ENCODE results near the gene FYN. TPM values are rescaled to one million over a fixed set of nuclear protein-coding genes. Genes with fewer than 3 reads are reported as not detected.

FYN gene
- total RNA-seq, 1 donor: 106 TPM

GRCh38 chr6:111623046-111623718 lies 250.1 kb downstream of the FYN start:
- Histone ChIP-seq H3K4me2 (ENCODE audit: insufficient read depth, low read length) (no peak overlapping the region), H3K4me1 (ENCODE audit: insufficient read depth, low read length) (peaks cover 28% of the 10 kb centered on the region), H3K27ac (ENCODE audit: low read depth, low read length) (no peak overlapping the region), H3K9me3 (ENCODE audit: low read depth, low read length) (no peaks in the 10 kb centered on the region), H3K27me3 (ENCODE audit: insufficient read depth, low read length) (no peaks in the 10 kb centered on the region), H3K4me3 (ENCODE audit: insufficient read depth, low read length) (no peak overlapping the region), H3K36me3 (ENCODE audit: insufficient read depth, low read length) (no peaks in the 10 kb centered on the region), H3K79me2 (ENCODE audit: insufficient read depth, low read length) (no peaks in the 10 kb centered on the region), H4K20me1 (ENCODE audit: insufficient read depth, low read length) (no peaks in the 10 kb centered on the region), H2AFZ (ENCODE audit: low read length) (no peak overlapping the region)
- no peak for DNase-seq (ENCODE audit: insufficient read length, low spot score, missing footprints)
- TF ChIP-seq, protein P1, sequence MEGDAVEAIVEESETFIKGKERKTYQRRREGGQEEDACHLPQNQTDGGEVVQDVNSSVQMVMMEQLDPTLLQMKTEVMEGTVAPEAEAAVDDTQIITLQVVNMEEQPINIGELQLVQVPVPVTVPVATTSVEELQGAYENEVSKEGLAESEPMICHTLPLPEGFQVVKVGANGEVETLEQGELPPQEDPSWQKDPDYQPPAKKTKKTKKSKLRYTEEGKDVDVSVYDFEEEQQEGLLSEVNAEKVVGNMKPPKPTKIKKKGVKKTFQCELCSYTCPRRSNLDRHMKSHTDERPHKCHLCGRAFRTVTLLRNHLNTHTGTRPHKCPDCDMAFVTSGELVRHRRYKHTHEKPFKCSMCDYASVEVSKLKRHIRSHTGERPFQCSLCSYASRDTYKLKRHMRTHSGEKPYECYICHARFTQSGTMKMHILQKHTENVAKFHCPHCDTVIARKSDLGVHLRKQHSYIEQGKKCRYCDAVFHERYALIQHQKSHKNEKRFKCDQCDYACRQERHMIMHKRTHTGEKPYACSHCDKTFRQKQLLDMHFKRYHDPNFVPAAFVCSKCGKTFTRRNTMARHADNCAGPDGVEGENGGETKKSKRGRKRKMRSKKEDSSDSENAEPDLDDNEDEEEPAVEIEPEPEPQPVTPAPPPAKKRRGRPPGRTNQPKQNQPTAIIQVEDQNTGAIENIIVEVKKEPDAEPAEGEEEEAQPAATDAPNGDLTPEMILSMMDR (IDR thresholded peaks at IDR 0.05; ENCODE audit: extremely low read depth, low read depth, low read length): no peak

DNA sequence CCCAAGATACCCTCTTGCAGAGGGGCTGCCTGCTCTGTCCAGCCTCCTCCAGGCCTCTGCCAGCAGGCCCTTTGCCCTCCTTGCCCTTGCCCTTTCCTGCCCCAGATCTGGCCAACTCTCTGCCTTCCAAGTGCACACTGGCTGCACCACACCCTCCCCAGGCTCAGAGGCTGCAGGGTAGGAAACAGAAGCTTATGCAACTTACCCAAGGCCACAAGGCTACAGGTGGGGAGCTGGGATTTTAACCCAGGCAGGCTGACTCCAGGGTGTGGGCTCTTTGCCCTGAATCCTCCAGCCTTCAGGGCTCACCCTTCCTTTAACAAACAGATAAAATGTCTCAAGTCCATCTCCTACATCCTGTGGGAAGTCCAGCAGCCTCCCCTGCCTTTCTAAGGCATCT lies 253.1 kb downstream of the FYN start:
- TF ChIP-seq, protein P1 (IDR thresholded peaks at IDR 0.05; ENCODE audit: extremely low read depth, low read depth, low read length): no peak
- Histone ChIP-seq H3K4me1 (ENCODE audit: insufficient read depth, low read length) (peaks cover 11% of the 10 kb centered on the region), H3K27me3 (ENCODE audit: insufficient read depth, low read length) (no peaks in the 10 kb centered on the region), H3K27ac (ENCODE audit: low read depth, low read length) (no peak overlapping the region), H3K79me2 (ENCODE audit: insufficient read depth, low read length) (no peaks in the 10 kb centered on the region), H4K20me1 (ENCODE audit: insufficient read depth, low read length) (no peaks in the 10 kb centered on the region), H3K4me2 (ENCODE audit: insufficient read depth, low read length) (no peak overlapping the region), H3K36me3 (ENCODE audit: insufficient read depth, low read length) (no peaks in the 10 kb centered on the region), H3K4me3 (ENCODE audit: insufficient read depth, low read length) (no peak overlapping the region), H3K9me3 (ENCODE audit: low read depth, low read length) (no peaks in the 10 kb centered on the region), H2AFZ (ENCODE audit: low read length) (no peak overlapping the region)
- DNase-seq (ENCODE audit: insufficient read length, low spot score, missing footprints): no peak

- Histone ChIP-seq H3K9me3 (ENCODE audit: low read depth, low read length) (no peaks in the 10 kb centered on the region), H4K20me1 (ENCODE audit: insufficient read depth, low read length) (no peaks in the 10 kb centered on the region), H3K27ac (ENCODE audit: low read depth, low read length) (no peak overlapping the region), H3K4me1 (ENCODE audit: insufficient read depth, low read length) (no peaks in the 10 kb centered on the region), H3K4me2 (ENCODE audit: insufficient read depth, low read length) (no peak overlapping the region), H2AFZ (ENCODE audit: low read length) (no peak overlapping the region), H3K79me2 (ENCODE audit: insufficient read depth, low read length) (no peaks in the 10 kb centered on the region), H3K36me3 (ENCODE audit: insufficient read depth, low read length) (no peaks in the 10 kb centered on the region), H3K27me3 (ENCODE audit: insufficient read depth, low read length) (no peaks in the 10 kb centered on the region), H3K4me3 (ENCODE audit: insufficient read depth, low read length) (no peak overlapping the region)
- TF ChIP-seq, protein P1 (IDR thresholded peaks at IDR 0.05; ENCODE audit: extremely low read depth, low read depth, low read length): no peak
- no peak for DNase-seq (ENCODE audit: insufficient read length, low spot score, missing footprints)
These were observed 254.8 kb downstream of the FYN start for GRCh38 chr6:111618407-111618806.

DNA sequence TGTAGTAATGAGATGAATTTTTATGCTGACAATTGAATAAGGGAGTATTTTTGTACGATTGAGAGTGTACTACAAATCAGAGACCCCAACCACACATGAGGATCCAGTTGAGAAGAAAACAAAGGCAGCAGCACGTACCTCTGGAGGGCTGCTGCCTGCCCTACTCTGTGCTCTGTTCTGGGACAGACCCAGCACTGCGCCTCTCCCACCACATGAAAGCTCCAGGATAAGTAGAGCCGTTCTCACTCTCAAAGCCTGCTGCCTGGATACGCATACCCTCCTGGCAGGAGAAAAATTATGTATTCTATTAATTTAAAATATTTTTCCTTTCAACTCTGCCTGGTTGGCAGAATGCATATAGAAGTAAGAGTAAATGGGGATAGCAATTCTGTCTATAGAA lies 256.1 kb downstream of the FYN start:
- H3K79me2 ChIP-seq (ENCODE audit: insufficient read depth, low read length): no peaks in the 10 kb centered on the region
- H3K4me3 ChIP-seq (ENCODE audit: insufficient read depth, low read length): no peak overlapping the region
- no peaks in the 10 kb centered on the region for H3K9me3 ChIP-seq (ENCODE audit: low read depth, low read length)
- H3K36me3 ChIP-seq (ENCODE audit: insufficient read depth, low read length): no peaks in the 10 kb centered on the region
- no peaks in the 10 kb centered on the region for H4K20me1 ChIP-seq (ENCODE audit: insufficient read depth, low read length)
- no peak for DNase-seq (ENCODE audit: insufficient read length, low spot score, missing footprints)
- no peak overlapping the region for H3K4me2 ChIP-seq (ENCODE audit: insufficient read depth, low read length)
- no peaks in the 10 kb centered on the region for H3K27me3 ChIP-seq (ENCODE audit: insufficient read depth, low read length)
- H2AFZ ChIP-seq (ENCODE audit: low read length): no peak overlapping the region
- H3K27ac ChIP-seq (ENCODE audit: low read depth, low read length): no peak overlapping the region
- TF ChIP-seq, protein P1 (IDR thresholded peaks at IDR 0.05; ENCODE audit: extremely low read depth, low read depth, low read length): no peak
- no peaks in the 10 kb centered on the region for H3K4me1 ChIP-seq (ENCODE audit: insufficient read depth, low read length)
